Epithelial cell of esophagus (primary cell): ENCODE data around the gene TRIM60.

Experiments
- DNase-seq: peaks from one replicate; pipeline ENCODE4 v3.0.0; 2010; ENCODE audit warnings: low read depth
- H3K4me3 ChIP-seq: 2 replicates; pipeline ENCODE4 v1.5.1; 2011; ENCODE audit warnings: mild to moderate bottlenecking, low read length, control low read depth
- CTCF ChIP-seq: IDR thresholded peaks from 2 replicates; pipeline ENCODE4 v1.5.1; 2011; ENCODE audit warnings: low read depth, mild to moderate bottlenecking, low read length, control low read depth, inconsistent platforms; ENCODE audit not compliant: insufficient read depth; ENCODE audit errors: missing control alignments

The TRIM60 gene

GRCh38 chr4:165006456-165006855, 25.3 kb upstream of the TRIM60 start:
- no peak overlapping the region for H3K4me3 ChIP-seq
- no peak for TF ChIP-seq CTCF
- no peak for DNase-seq

GRCh38 chr4:165006886-165007285, 24.9 kb upstream of the TRIM60 start:
- H3K4me3 ChIP-seq: no peak overlapping the region
- TF ChIP-seq CTCF: no peak
- DNase-seq: no peak

- no peak overlapping the region for H3K4me3 ChIP-seq
- no peak for DNase-seq
- TF ChIP-seq CTCF: no peak
Observed at GRCh38 chr4:165009493-165010227, 22.1 kb upstream of the TRIM60 start.

- TF ChIP-seq CTCF: no peak
- H3K4me3 ChIP-seq: no peak overlapping the region
- no peak for DNase-seq
Observed at GRCh38 chr4:165010487-165010886, 21.3 kb upstream of the TRIM60 start.

GRCh38 chr4:165010991-165011390, 20.8 kb upstream of the TRIM60 start:
- TF ChIP-seq CTCF: no peak
- no peak for DNase-seq
- no peak overlapping the region for H3K4me3 ChIP-seq

GRCh38 chr4:165011403-165011802, 20.4 kb upstream of the TRIM60 start:
- H3K4me3 ChIP-seq: no peak overlapping the region
- TF ChIP-seq CTCF: no peak
- DNase-seq: peak; percentile 32

GRCh38 chr4:165013691-165014090, 18.1 kb upstream of the TRIM60 start:
- no peak for DNase-seq
- TF ChIP-seq CTCF: no peak
- H3K4me3 ChIP-seq: no peak overlapping the region
